ENCODE measurements around the gene ZNF48. TPM values are rescaled to one million over a fixed set of nuclear protein-coding genes. Genes with fewer than 3 reads are reported as not detected.

The ZNF48 gene
- total RNA-seq, 1 experiment from 2014 or later, result 20.5 TPM

DNA sequence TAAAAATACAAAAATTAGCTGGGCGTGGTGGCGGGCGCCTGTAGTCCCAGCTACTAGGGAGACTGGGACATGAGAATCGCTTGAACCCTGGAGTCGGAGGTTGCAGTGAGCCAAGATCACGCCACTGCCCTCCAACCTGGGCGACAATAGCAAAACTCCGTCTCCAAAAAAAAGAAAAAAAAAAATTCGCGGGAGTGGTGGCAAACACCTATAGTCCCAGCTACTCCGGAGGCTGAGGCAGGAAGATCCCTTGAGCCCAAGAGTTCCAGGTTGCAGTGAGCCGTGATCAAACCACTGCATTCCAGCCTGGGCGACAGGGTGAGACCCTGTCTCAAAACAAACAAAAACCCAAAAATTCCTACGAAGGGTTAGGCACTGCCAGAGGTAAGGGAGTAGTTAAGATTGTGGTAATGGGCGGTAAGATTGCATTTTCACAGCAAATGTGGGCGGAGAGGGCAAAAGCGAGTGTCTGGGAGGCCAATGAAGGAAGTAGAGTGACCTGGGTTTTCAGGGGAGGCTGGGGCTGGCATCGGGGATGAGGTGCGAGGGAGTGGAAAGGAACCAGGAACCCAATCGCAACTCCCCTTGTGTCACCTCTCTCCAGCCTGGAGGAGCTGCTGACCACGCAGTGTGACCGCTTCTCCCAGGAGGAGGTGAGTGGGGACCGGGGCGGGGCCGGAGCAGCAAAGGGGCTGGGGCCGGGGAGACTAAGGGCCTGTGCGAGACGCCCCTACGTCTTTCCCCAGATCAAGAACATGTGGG, 18.0 kb upstream of the ZNF48 start:
- Histone ChIP-seq H3K27ac (ENCODE audit: low read length) (peak overlapping the region; percentile 99), H3K36me3 (ENCODE audit: insufficient read depth, low read length) (no peaks in the 10 kb centered on the region), H3K4me1 (ENCODE audit: low read length) (peaks cover 56% of the 10 kb centered on the region), H4K20me1 (ENCODE audit: insufficient read depth, low read depth, low read length) (0 out of 2 replicates have a peak, but pooled peaks cover 4% of the 10 kb centered on the region), H3K9me2 (replicated peaks; ENCODE audit: insufficient read depth, low read length) (no peaks in the 10 kb centered on the region), H3K9me3 (ENCODE audit: low read length) (no peaks in the 10 kb centered on the region), H2AFZ (ENCODE audit: low read length) (no peak overlapping the region), H3K4me2 (ENCODE audit: low read depth, low read length, poor library complexity, severe bottlenecking) (peak overlapping the region; percentile 100), H3K27me3 (ENCODE audit: low read length) (no peaks in the 10 kb centered on the region), H3K9ac (ENCODE audit: low read length) (peak overlapping the region; percentile 99), H3K4me3 (ENCODE audit: low read length) (peak overlapping the region; percentile 77), H3K79me2 (ENCODE audit: low read length) (peaks cover 22% of the 10 kb centered on the region)
- no peak for DNase-seq

DNA sequence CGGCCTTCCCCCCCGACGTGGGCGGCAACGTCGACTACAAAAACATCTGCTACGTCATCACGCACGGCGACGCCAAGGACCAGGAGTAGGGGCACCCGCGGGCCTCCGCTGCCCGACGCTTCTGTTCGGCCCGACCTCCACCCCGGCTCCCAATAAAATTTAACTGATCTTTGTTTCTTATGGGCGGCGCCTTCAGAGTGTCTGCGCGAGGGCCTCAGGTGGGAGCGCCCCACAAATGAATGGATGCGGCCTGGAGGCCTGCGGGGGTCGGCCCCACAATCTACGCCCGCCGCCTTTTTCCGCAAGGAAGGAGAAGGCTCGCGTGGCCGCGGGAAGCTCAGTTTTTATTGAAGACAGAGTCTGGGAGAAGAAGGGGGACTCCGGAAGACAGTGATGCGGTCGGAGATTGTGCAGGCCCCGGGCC, 17.4 kb upstream of the ZNF48 start:
- Histone ChIP-seq H3K4me3 (ENCODE audit: low read length) (peak overlapping the region; percentile 77), H3K27me3 (ENCODE audit: low read length) (no peaks in the 10 kb centered on the region), H3K4me1 (ENCODE audit: low read length) (peaks cover 56% of the 10 kb centered on the region), H3K27ac (ENCODE audit: low read length) (peak overlapping the region; percentile 99), H3K36me3 (ENCODE audit: insufficient read depth, low read length) (no peaks in the 10 kb centered on the region), H4K20me1 (ENCODE audit: insufficient read depth, low read depth, low read length) (0 out of 2 replicates have a peak, but pooled peaks cover 4% of the 10 kb centered on the region), H3K79me2 (ENCODE audit: low read length) (peaks cover 22% of the 10 kb centered on the region), H3K9me2 (replicated peaks; ENCODE audit: insufficient read depth, low read length) (no peaks in the 10 kb centered on the region), H2AFZ (ENCODE audit: low read length) (0 out of 2 replicates have a peak overlapping the region, but pooled peaks have one; percentile 39), H3K9ac (ENCODE audit: low read length) (peak overlapping the region; percentile 99), H3K4me2 (ENCODE audit: low read depth, low read length, poor library complexity, severe bottlenecking) (peak overlapping the region; percentile 100), H3K9me3 (ENCODE audit: low read length) (no peaks in the 10 kb centered on the region)
- DNase-seq, result peak; percentile 96

DNA sequence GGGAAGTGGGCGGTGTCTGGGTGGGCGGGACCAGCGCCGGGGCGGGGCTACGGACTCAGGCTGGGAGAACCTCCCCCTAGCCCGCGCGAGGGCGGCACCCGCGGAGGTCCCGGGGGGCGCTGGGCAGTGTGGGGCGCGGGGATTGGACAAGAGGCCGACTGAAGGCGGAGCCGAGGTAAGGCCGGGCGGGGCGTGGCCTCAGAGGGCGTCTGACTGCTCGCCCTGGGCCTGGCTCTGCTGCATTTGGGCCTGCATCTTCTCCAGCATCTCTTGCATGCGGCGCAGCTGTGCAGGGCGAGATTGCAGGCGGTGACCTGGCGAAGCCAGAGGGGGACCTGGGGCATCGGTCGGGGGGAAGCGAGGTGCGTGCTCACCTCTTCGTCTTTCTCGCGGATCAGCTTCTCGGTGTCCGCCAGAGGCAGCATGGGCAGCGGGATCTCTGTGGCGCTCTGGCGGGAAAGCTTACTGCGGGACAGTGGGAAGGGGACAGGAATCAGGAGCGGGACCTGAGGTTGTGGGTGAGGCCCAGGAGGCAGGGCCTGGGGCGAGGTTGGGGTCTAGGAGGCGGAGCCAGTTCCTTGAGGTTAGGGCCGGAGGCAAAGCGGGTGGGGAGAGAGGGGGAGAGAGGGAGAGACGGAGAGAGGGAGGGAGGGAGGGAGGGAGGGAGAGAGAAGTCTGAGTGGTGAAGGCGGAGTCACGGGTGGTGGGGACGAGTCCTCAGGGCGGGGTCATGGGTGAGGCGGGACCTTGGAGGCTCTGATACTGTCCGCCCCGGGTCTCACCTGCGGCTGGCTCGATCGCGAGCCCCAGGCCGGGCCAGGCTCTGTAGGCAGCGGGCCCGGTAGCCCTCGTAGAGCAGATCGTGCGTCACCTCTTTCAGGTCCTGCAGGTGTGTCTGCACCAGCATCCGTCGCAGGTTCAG, 16.7 kb upstream of the ZNF48 start:
- DNase-seq, result peak; percentile 100
- Histone ChIP-seq H3K4me2 (ENCODE audit: low read depth, low read length, poor library complexity, severe bottlenecking) (peak overlapping the region; percentile 100), H3K9me3 (ENCODE audit: low read length) (no peaks in the 10 kb centered on the region), H3K79me2 (ENCODE audit: low read length) (peaks cover 22% of the 10 kb centered on the region), H3K4me1 (ENCODE audit: low read length) (peaks cover 57% of the 10 kb centered on the region), H3K9me2 (replicated peaks; ENCODE audit: insufficient read depth, low read length) (no peaks in the 10 kb centered on the region), H4K20me1 (ENCODE audit: insufficient read depth, low read depth, low read length) (0 out of 2 replicates have a peak, but pooled peaks cover 4% of the 10 kb centered on the region), H2AFZ (ENCODE audit: low read length) (no peak overlapping the region), H3K36me3 (ENCODE audit: insufficient read depth, low read length) (no peaks in the 10 kb centered on the region), H3K27ac (ENCODE audit: low read length) (peak overlapping the region; percentile 99), H3K27me3 (ENCODE audit: low read length) (no peaks in the 10 kb centered on the region), H3K4me3 (ENCODE audit: low read length) (peak overlapping the region; percentile 77), H3K9ac (ENCODE audit: low read length) (peak overlapping the region; percentile 99)

DNA sequence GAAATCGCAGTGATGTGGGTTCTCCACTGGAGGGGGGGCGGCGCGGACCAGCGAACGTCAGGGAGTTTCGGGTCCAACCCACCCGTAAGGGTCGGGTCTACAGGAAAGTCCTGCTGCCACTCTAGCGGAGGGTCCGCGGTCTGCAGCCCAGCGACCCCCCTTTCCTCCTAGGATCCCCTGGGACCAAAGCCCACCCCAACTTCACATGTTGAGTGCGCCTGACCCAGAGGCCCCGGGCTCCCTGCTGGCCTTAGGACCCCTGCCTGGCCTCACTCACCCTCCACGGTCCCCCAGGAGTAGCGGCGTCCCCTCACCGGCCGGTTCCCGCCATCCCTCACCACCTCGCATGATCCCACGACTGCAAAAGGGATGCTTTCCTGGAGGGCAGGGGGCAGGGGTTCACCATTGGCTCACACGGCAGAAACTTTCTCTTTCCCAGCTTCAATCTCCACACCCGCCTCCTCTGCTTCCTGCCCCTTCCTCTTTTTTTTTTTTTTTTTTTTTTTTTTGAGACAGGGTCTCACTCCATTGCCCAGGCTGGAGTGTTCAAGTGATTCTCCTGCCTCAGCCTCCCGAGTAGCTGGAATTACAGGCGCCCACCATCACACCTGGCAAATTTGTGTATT, 15.9 kb upstream of the ZNF48 start:
- peak overlapping the region; percentile 99 for H3K27ac ChIP-seq (ENCODE audit: low read length)
- peaks cover 22% of the 10 kb centered on the region for H3K79me2 ChIP-seq (ENCODE audit: low read length)
- peak; percentile 41 for DNase-seq
- 0 out of 2 replicates have a peak, but pooled peaks cover 4% of the 10 kb centered on the region for H4K20me1 ChIP-seq (ENCODE audit: insufficient read depth, low read depth, low read length)
- no peaks in the 10 kb centered on the region for H3K9me3 ChIP-seq (ENCODE audit: low read length)
- no peaks in the 10 kb centered on the region for H3K27me3 ChIP-seq (ENCODE audit: low read length)
- peak overlapping the region; percentile 100 for H3K4me2 ChIP-seq (ENCODE audit: low read depth, low read length, poor library complexity, severe bottlenecking)
- H3K36me3 ChIP-seq (ENCODE audit: insufficient read depth, low read length), result no peaks in the 10 kb centered on the region
- H3K4me3 ChIP-seq (ENCODE audit: low read length), result peak overlapping the region; percentile 77
- peaks cover 57% of the 10 kb centered on the region for H3K4me1 ChIP-seq (ENCODE audit: low read length)
- H3K9me2 ChIP-seq (replicated peaks; ENCODE audit: insufficient read depth, low read length), result no peaks in the 10 kb centered on the region
- H3K9ac ChIP-seq (ENCODE audit: low read length), result peak overlapping the region; percentile 97
- H2AFZ ChIP-seq (ENCODE audit: low read length), result no peak overlapping the region

DNA sequence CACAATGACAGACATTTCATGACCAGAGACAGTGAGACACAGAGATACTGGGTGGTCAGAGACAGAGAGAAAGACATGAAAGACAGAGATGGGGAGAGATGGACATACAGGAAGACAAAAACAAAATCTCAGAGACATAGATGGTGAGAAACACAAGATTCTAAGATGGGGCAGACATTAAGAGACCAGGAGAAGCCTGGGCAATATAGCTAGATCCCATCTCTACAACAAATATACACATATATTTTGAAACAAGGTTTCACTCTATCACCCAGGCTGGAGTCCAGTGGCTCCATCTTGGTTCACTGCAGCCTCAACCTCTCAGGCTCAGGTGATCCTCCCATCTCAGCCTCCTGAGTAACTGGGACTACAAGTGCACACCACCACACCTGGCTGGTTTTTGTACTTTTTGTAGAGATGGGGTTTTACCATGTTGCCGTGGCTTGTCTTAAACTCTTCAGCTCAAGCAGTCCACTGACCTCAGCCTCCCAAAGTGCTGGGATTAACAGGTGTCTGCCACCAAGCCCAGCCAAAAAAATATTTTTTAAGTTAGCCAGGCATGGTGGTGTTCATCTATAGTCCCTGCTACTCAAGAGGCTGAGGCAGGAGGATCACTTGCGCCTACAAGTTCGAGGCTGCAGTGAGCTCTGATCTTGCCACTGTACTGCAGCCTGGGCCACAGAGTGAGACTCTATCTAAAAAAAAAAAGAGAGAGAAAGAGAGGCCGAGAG, 15.0 kb upstream of the ZNF48 start:
- H3K79me2 ChIP-seq (ENCODE audit: low read length), result peaks cover 22% of the 10 kb centered on the region
- H3K36me3 ChIP-seq (ENCODE audit: insufficient read depth, low read length), result no peaks in the 10 kb centered on the region
- H3K4me2 ChIP-seq (ENCODE audit: low read depth, low read length, poor library complexity, severe bottlenecking), result peak overlapping the region; percentile 100
- no peaks in the 10 kb centered on the region for H3K27me3 ChIP-seq (ENCODE audit: low read length)
- H3K4me3 ChIP-seq (ENCODE audit: low read length), result peak overlapping the region; percentile 77; the same call in 1 of the 2 replicates
- 0 out of 2 replicates have a peak, but pooled peaks cover 4% of the 10 kb centered on the region for H4K20me1 ChIP-seq (ENCODE audit: insufficient read depth, low read depth, low read length)
- H2AFZ ChIP-seq (ENCODE audit: low read length), result no peak overlapping the region
- no peaks in the 10 kb centered on the region for H3K9me3 ChIP-seq (ENCODE audit: low read length)
- H3K4me1 ChIP-seq (ENCODE audit: low read length), result peaks cover 57% of the 10 kb centered on the region
- peak overlapping the region; percentile 97 for H3K9ac ChIP-seq (ENCODE audit: low read length)
- H3K9me2 ChIP-seq (replicated peaks; ENCODE audit: insufficient read depth, low read length), result no peaks in the 10 kb centered on the region
- H3K27ac ChIP-seq (ENCODE audit: low read length), result peak overlapping the region; percentile 99
- DNase-seq, result no peak

DNA sequence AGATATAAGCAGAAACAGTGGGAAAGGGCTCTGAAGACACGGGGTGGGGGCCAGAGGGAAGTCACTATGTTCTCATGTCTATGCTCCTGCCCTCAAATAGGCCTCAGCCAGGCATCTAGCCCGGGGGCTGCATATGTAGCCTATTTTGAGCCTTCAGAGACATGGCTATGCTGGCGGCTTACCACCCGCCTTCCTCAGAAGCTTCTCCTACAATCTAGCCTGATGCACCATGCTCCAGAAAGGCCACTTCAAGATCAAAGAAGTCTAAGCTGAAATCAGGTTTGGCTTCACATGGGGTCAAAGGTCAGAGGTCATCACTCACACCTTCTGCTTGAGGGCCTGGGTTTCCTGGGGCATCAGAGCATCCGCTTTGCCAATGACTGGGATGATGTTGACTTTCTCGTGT, 14.4 kb upstream of the ZNF48 start:
- Histone ChIP-seq H3K9me3 (ENCODE audit: low read length) (no peaks in the 10 kb centered on the region), H3K36me3 (ENCODE audit: insufficient read depth, low read length) (no peaks in the 10 kb centered on the region), H3K9me2 (replicated peaks; ENCODE audit: insufficient read depth, low read length) (no peaks in the 10 kb centered on the region), H3K9ac (ENCODE audit: low read length) (peak overlapping the region; percentile 80), H3K4me3 (ENCODE audit: low read length) (peak overlapping the region; percentile 77; the same call in 1 of the 2 replicates), H3K27ac (ENCODE audit: low read length) (peak overlapping the region; percentile 65; the same call in 1 of the 2 replicates), H3K4me1 (ENCODE audit: low read length) (peaks cover 57% of the 10 kb centered on the region), H4K20me1 (ENCODE audit: insufficient read depth, low read depth, low read length) (0 out of 2 replicates have a peak, but pooled peaks cover 4% of the 10 kb centered on the region), H3K79me2 (ENCODE audit: low read length) (peaks cover 22% of the 10 kb centered on the region), H3K27me3 (ENCODE audit: low read length) (no peaks in the 10 kb centered on the region), H3K4me2 (ENCODE audit: low read depth, low read length, poor library complexity, severe bottlenecking) (peak overlapping the region; percentile 72), H2AFZ (ENCODE audit: low read length) (no peak overlapping the region)
- peak; percentile 47 for DNase-seq

DNA sequence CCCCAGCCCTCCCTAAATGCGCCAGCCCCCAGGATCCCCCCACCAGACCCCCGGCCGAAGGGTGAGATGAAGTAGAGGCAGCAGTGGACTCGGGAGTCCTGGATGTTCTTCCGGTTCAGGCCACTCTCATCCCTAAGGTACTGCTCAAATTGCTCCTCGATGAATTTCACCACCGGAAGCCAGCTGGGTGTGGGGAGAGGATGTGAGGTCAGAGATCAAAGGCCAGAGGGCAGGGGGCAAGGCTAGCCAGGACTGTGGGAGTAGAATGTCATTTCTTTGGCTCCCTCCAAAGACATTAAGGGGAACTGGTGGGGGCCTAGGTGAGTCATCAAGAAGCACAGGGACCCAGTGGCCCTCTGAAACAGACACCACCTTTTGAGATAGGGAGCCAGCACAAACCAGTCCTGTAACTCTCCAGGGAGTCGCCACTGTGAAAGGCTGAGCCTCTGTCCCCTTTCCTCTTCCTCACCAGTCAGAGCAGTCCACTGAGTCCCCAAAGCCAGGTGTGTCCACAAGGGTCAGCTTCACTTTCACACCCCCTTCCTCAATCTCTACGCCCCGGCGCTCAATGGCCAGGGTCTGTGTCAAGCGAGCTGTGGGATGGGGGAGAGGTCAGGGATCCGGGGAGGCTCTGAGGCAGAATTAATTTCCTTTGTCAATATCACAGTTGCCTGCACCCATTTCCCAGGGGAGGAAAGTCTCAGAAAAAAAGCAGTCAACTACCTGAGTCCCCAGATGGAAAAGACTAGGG, 13.8 kb upstream of the ZNF48 start:
- Histone ChIP-seq H3K9ac (ENCODE audit: low read length) (peak overlapping the region; percentile 80), H4K20me1 (ENCODE audit: insufficient read depth, low read depth, low read length) (0 out of 2 replicates have a peak, but pooled peaks cover 4% of the 10 kb centered on the region), H3K27ac (ENCODE audit: low read length) (peak overlapping the region; percentile 65), H2AFZ (ENCODE audit: low read length) (no peak overlapping the region), H3K4me2 (ENCODE audit: low read depth, low read length, poor library complexity, severe bottlenecking) (peak overlapping the region; percentile 72), H3K4me3 (ENCODE audit: low read length) (peak overlapping the region; percentile 77), H3K9me2 (replicated peaks; ENCODE audit: insufficient read depth, low read length) (no peaks in the 10 kb centered on the region), H3K79me2 (ENCODE audit: low read length) (peaks cover 22% of the 10 kb centered on the region), H3K36me3 (ENCODE audit: insufficient read depth, low read length) (no peaks in the 10 kb centered on the region), H3K27me3 (ENCODE audit: low read length) (no peaks in the 10 kb centered on the region), H3K9me3 (ENCODE audit: low read length) (no peaks in the 10 kb centered on the region), H3K4me1 (ENCODE audit: low read length) (peaks cover 57% of the 10 kb centered on the region)
- DNase-seq, result peak; percentile 64
